NB4 (cell line): ENCODE data around the gene CTNNA3.

Source experiments
- DNase-seq: peaks from one replicate; pipeline ENCODE4 v3.0.0; 2010; ENCODE audit warnings: low read depth
- H3K4me3 ChIP-seq: one replicate; pipeline ENCODE4 v1.5.1; 2011; ENCODE audit warnings: mild to moderate bottlenecking, low read depth, low read length, moderate library complexity
- MYC ChIP-seq: IDR thresholded peaks from 2 replicates; pipeline ENCODE4 v1.6.1; 2011; ENCODE audit warnings: low read depth, low read length
- POLR2A ChIP-seq: IDR thresholded peaks from 2 replicates; pipeline ENCODE4 v1.6.1; 2011; ENCODE audit warnings: mild to moderate bottlenecking; ENCODE audit not compliant: insufficient read length; ENCODE audit errors: extremely low read depth
- TF ChIP-seq, protein P1 (sequence below): IDR thresholded peaks from one replicate; pipeline ENCODE4 v1.5.1; 2012; ENCODE audit warnings: low read depth, low read length
- TF ChIP-seq, protein P2 (sequence below): IDR thresholded peaks from 2 replicates; pipeline ENCODE4 v1.6.1; 2011; ENCODE audit warnings: low read depth, low read length

The CTNNA3 gene

DNA sequence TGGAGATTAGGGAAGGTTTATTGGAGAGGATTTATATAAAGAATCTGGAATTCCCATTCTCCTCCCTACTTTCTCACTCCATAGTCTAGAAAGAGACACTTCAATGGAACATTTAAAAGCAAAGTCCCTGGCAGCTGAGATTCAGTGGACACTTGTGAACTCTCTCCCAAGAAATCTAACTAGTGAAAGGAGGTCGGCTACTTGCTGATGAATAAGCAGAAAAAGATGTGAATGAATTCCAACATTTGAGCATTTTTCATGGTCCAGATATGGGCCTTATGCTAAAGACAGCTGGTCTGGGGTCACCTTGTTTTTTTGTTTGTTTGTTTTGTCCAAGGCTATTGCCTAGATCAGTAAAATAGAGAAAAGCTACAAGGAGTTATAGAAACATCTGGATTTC, 911.2 kb downstream of the CTNNA3 start:
- no peak for DNase-seq
- H3K4me3 ChIP-seq, result no peak overlapping the region
- TF ChIP-seq, protein P1, sequence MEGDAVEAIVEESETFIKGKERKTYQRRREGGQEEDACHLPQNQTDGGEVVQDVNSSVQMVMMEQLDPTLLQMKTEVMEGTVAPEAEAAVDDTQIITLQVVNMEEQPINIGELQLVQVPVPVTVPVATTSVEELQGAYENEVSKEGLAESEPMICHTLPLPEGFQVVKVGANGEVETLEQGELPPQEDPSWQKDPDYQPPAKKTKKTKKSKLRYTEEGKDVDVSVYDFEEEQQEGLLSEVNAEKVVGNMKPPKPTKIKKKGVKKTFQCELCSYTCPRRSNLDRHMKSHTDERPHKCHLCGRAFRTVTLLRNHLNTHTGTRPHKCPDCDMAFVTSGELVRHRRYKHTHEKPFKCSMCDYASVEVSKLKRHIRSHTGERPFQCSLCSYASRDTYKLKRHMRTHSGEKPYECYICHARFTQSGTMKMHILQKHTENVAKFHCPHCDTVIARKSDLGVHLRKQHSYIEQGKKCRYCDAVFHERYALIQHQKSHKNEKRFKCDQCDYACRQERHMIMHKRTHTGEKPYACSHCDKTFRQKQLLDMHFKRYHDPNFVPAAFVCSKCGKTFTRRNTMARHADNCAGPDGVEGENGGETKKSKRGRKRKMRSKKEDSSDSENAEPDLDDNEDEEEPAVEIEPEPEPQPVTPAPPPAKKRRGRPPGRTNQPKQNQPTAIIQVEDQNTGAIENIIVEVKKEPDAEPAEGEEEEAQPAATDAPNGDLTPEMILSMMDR, result no peak
- TF ChIP-seq POLR2A, result no peak
- TF ChIP-seq MYC, result no peak
- TF ChIP-seq, protein P2, sequence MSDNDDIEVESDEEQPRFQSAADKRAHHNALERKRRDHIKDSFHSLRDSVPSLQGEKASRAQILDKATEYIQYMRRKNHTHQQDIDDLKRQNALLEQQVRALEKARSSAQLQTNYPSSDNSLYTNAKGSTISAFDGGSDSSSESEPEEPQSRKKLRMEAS, result no peak

DNA sequence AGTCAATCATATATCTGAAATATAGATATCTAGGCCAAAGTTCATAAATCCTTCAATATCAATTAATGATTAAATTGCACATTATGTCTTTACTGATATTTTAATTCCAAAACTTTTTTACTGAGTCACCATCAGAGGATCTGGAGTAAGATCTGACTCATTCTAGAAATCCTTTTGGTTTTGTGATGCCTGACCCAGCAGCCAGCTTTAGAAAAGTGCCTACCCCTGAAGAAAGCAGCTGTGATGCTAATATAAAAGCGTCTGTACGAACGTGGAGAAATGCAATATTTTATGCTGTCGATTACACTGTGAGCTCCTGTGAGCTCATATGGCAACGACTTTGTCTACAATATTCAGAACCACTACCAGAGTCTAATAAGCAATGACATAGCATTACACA, 912.7 kb downstream of the CTNNA3 start:
- no peak for TF ChIP-seq MYC
- TF ChIP-seq, protein P2, result no peak
- no peak for TF ChIP-seq POLR2A
- TF ChIP-seq, protein P1, result no peak
- no peak overlapping the region for H3K4me3 ChIP-seq
- no peak for DNase-seq

DNA sequence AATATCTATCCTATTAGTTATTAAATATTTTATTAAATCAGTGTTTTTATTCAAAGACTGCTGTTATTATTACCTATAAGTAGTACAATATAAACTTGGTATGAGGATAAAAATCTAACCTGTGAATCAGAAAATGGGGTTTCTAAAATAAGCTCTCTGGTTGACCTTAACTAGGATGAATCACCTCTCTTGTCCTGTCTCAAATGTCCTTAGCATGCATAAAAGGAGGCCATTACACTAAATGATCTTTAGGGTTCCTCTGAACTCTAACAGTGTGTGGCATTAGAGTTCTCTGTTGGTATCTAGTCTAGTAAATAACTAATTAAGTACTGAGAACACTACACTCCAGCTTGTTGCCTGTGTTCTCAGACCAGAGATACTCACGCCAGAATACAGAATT, 913.2 kb downstream of the CTNNA3 start:
- no peak overlapping the region for H3K4me3 ChIP-seq
- TF ChIP-seq POLR2A (no peak), MYC (no peak)
- TF ChIP-seq, protein P2, result no peak
- TF ChIP-seq, protein P1, result no peak
- DNase-seq, result no peak

DNA sequence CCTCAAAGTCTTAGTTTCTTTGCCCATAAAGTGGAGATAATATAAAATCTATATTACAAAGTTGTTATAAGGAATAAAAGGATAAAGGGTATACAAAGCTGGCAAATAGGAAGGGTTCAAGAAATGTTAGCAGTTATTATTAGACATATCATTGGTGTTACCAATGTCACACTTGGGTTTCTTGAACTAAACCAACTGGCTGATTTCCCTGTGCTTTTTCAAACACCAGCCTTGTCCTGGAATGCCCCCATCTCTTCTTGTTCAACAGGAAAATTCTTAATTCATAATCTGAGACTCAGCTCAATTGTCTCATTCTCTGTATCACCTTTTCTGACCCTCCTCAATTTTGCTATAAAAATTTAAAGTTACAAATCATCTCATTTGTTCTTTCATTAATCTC, 913.9 kb downstream of the CTNNA3 start:
- no peak overlapping the region for H3K4me3 ChIP-seq
- no peak for DNase-seq
- TF ChIP-seq POLR2A (no peak), MYC (no peak)
- TF ChIP-seq, protein P1, result no peak
- TF ChIP-seq, protein P2, result no peak

DNA sequence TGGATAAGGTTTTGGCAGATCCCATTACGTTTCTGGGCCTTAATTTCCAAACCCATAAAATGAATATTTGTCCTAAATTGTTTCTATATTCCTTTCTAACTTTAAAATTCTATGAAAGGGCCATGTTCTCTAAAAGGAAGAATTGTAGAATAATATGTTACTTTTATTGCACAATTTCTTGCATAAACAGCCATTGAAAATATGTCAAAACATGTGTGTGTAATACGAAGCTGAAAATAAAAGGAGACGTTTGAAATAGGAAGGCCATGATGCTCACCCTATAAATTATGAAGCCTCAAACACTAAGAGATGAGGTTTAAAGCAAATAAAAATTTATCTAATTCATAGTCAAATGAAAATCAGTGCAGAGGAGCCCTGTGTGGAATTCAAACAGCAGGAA, 915.2 kb downstream of the CTNNA3 start:
- TF ChIP-seq, protein P2, result no peak
- TF ChIP-seq MYC (no peak), POLR2A (no peak)
- TF ChIP-seq, protein P1, result no peak
- DNase-seq, result no peak
- no peak overlapping the region for H3K4me3 ChIP-seq

DNA sequence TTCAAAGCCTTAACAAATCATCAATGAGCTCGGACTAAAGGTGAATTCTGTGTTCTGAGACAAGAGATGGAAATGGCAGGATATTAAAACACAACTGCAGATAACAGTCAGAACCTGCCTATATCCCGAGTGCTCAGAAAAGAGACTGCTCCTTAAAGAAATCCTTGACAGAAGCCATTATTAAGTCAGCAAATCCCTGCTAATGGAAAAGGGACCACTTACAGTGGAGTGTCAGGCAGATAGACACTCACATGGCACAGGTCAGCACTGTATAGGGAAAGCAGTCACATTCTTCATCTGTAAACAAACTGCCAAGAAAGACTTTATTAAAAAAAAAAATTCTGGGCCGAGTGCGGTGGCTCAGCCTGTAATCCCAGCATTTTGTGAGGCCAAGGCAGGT, 917.6 kb downstream of the CTNNA3 start:
- no peak for DNase-seq
- TF ChIP-seq, protein P2, result no peak
- TF ChIP-seq MYC (no peak), POLR2A (no peak)
- TF ChIP-seq, protein P1, result no peak
- no peak overlapping the region for H3K4me3 ChIP-seq
